Fibroblast of skin of abdomen (primary cell): ENCODE data around the gene CRY2.

Experiments used
- DNase-seq: peaks from one replicate; pipeline ENCODE4 v3.0.0-alpha.2; 2013

Gene CRY2

DNA sequence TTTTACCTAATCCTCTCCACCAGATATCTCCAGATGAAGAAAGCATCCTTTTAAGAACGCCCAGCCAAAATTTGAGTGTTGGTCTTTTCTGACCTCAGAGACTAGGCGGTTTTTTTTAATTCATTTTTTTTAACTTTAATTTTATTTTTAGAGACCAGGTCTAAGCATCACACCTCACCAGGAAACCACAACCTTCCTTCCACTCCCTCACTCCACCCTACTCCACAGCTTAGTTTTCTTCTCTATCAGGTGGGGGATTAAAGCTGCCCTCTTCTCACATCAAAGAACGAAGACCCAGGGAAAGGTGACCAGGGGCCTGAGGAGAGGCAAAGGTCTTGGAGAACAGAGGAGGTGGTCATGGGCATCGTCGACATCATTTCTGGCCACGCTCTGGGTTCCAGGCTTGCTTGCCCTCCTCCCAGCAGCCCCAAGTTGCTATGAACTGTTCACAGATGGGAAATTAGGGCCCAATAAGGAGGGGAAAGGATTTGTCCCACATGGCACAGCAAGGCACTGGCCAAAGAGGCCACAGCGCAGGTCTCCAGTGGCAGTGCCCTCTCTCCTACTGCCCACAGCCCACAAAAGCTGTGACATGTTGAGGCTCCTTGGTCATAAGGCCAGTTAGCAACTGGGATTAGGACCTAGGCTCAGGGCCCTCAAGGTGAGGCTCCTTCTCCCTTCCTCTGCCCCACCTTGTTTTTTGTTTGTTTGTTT, 71.8 kb downstream of the CRY2 start:
- DNase-seq = no peak

DNA sequence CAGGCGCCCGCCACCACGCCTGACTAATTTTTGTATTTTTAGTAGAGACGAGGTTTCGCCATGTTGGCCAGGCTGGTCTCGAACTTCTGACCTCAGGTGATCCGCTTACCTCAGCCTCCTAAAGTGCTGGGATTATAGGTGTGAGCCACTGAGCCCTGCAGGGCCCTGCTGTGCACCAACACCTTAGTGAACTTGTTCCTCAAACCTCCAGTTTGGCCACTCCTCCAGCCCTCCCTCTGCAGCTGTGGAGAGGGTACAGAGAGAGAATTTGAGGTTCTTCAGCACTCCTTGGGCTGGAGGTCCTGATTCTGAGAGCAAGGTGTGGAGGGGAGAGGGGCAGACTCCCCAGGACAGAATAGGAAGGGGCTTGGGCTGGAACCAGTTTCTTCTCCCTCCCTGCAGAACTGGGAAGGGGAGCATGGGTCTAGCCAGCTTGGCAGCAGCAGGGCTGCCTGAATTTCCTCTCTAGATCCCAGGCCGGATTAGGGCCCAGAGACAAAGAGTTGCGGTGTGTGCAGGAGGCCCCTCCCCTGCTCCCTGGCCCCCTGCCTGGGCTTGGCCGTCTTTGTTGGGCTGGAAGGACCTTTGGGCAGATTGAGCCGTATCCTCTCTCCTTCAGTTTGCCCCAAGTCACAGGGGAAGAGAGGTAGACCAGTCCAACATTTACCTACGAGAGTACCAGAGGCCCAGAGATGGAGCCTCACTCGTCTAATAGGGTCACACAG, 72.7 kb downstream of the CRY2 start:
- no peak for DNase-seq

DNA sequence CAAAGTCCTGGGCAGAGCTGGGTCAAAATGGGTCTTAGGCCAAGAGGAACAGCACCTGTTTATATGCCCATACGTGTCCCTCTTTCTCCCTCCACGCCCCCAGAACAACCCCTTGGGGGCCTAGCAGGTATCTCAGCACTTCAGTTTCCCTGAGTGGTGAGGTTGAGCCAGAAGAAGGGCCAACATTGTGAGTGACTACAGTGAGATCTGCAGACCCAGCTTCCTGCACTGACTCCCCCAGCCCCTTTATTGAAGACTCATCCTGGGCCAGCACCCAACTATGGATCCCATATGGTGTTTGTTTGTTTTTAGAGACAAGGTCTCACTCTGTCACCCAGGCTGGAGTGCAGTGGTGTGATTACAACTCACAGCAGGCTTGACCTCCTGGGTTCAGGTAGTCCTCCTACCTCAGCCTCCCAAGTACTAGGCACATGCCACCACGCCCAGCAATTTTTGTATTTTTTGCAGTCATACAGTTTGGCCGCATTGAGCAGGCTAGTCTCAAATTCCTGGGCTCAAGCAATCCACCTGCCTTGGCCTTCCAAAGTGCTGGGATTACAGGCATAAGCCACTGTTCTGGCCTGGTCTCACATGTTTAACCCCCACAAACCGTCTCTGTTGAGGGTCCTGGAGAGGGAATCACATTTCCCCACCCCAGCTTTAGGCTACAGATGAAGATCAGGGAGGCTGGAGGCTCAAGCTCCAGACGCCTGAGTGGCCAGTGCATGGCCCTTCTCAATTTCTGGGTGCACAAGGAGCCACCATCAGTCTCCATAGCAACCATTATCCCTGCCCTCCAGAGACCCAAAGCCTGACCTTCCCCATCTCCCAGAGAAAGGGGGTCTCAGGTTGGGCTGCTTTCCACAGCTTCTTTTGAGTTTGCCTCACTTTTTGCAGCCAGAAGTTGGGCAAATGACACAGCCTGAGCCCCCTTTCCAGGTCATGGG, 73.5 kb downstream of the CRY2 start:
- no peak for DNase-seq

DNA sequence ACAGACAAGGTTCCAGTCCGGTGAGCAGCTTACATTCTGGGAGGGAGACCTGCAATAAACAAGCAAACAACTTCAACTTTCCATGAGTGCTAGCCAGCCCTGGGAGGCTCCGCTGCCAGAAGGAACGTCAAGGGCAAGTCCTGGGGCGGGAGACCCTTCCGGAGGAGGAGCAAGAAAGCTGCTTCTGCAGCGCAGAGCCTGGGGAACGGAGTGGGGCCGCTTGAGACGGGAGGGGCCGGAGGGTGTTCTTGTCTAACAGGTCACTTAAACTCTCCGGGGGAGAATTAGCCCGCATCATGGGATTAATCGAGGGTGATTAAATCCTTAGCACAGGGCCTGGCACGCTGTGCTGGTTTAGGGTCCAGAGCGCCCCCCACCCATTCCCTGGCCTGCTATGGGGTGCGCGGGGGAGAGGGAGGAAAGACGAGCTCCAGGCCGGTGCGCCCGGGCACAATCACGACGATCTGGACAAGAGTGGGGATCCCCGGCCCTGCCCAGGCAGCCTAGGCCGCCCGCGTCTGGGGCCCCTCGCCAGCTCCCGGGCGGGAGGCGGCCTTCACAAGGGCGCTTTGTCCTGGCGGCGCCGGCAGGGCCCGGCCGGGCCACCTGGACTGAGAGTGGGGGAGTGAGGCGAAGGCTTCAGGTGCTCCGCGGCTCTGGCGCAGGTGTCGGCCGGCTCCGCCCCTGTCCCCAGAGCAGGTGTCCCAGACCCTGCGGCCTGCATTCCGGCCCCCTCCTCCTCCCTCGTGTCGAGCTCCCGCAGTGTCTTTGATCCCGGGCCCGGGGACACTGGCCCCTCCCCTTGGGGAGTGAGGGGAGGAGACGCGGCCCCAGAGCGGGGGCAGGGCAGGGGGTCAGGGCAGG, 74.5 kb downstream of the CRY2 start:
- no peak for DNase-seq

DNA sequence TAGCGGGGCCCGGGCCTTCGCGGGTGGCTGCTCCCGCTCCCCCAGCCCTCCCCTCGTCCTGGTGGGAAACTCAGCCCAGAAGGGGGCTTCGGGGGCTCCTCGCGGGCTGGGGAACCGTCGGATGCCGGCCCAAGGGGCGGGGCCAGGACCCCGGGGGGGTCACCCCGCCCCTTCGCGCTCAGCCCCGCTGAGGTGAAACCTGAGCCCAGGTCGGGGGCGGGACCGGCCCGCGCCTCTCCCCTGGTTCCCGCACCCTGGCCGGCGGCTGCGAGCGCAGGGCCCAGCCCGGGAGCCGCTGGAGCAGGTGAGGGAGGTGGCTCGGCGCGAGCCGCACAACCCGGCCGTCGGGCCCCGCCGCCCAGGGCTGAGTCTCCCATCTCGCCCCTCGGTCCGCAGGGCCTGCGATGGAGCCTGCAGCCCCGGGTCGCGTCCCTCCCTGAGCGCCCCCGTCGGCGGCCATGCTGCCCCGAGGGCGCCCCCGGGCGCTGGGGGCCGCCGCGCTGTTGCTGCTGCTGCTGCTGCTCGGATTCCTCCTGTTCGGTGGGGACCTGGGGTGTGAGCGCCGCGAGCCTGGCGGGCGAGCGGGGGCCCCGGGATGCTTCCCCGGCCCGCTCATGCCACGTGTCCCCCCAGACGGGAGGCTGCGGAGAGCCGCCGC, 75.3 kb downstream of the CRY2 start, which contains the start of gene LARGE2:
Gene LARGE2, plus strand, starts transcription at position 232 of the 658 bp plus-strand sequence. Its CDS starts 227 bp downstream, at position 459.
- no peak for DNase-seq

DNA sequence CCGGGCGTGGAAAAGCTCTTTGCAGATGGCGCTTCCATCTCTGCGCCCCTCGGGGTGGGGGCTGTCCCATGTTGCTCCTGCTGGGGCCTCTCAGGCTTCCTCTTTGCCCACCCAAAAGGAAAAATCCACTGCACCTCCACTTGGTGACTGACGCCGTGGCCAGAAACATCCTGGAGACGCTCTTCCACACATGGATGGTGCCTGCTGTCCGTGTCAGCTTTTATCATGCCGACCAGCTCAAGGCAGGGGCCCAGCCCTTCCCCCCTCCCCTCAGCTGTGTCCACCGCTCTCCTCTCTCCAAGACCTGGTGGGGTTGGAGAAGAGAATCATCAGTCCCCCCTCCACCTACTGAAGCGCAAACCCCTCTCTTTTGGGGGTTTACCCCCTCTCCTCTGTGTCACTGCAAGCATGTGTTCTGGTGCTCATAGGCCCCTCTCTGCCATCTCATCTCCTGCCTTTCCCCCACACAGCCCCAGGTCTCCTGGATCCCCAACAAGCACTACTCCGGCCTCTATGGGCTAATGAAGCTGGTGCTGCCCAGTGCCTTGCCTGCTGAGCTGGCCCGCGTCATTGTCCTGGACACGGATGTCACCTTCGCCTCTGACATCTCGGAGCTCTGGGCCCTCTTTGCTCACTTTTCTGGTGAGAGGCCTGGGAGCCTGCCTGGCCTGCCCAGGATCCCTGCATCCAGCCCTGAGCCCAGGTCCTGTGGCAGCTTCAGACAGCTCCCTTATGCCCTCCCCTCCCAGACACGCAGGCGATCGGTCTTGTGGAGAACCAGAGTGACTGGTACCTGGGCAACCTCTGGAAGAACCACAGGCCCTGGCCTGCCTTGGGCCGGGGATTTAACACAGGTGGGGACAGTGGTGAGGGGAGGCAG, 77.0 kb downstream of the CRY2 start:
- DNase-seq = no peak

DNA sequence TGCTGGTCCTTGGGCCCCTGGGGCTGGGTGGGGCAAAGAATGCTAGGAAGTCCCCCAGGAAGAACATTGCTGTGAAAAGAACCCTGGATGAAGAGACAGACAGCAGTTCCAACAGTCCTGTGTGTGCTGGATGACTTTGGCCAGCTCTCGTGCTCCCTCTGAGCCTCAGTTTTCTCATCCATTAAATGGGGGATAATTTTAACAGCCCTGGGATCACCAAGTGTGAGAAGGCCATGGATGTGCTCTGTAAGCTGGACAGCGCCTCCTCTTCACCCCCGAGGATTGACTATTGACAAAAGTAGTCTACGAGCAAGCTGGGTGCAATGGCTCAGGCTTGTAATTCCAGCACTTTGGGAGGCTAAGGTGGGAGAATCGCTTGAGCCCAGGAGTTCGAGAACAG, 77.7 kb downstream of the CRY2 start:
- DNase-seq = no peak

DNA sequence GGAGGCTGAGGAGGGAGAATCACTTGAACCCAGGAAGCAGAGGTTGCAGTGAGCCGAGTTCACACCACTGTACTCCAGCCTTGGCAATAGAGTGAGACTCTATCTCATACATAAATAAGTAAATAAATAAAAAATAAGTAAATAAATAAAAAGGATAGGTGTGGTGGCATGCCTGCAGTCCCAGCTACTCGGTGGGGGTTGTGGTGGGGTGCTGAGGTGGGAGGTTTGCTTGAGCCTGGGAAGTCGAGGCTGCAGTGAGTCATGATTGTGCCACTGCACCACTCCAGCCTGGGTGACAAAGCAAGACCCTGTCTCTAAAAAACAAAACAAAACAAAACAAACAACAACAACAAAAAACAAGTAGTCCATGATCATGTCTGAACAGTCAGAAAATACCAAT, 78.3 kb downstream of the CRY2 start:
- no peak for DNase-seq

DNA sequence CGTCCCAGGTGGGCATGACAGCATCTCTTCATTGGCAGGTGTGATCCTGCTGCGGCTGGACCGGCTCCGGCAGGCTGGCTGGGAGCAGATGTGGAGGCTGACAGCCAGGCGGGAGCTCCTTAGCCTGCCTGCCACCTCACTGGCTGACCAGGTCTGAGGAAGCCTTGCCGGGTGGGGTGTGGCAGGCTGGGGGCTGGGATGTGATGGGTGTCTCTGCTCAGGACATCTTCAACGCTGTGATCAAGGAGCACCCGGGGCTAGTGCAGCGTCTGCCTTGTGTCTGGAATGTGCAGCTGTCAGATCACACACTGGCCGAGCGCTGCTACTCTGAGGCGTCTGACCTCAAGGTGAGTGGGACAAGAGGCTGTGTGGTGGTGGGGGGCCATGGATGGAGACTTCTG, 78.7 kb downstream of the CRY2 start:
- no peak for DNase-seq

DNA sequence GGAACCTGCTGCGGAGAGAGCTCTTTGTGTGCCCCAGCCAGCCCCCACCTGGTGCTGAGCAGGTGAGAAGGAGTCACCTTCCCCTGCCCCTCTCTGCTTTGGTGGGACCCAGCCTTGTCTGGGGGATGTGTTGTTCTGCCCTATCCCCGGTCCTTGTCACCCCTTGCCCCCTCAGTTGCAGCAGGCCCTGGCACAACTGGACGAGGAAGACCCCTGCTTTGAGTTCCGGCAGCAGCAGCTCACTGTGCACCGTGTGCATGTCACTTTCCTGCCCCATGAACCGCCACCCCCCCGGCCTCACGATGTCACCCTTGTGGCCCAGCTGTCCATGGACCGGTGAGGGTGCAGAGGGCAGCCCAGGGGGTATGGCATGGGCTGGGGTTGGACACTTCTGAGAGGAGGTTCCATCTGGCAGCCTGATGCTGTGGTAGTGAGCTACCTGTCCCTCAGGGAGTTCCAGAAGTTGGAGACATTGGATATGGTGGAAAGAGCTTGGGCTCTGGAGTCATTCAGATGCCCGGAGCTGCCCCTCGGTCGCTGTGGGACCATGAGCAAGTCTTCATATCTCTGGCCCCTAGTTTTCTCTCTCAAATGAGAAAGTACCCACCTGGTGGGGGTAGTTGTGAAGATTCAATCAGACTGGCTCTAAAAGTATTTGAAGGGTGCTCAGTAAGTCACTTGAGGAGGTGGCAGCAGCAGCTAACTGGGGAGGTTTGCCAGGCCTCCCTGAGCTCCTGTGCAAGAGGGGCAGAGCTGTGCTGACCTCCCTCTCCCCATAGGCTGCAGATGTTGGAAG, 79.5 kb downstream of the CRY2 start:
- DNase-seq = no peak

DNA sequence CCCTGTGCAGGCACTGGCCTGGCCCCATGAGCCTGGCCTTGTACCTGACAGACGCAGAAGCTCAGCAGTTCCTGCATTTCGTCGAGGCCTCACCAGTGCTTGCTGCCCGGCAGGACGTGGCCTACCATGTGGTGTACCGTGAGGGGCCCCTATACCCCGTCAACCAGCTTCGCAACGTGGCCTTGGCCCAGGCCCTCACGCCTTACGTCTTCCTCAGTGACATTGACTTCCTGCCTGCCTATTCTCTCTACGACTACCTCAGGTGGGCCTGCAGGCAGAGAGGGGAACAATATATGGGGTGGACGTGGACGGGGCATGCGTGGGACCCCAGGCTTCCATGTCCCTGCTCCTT, 80.0 kb downstream of the CRY2 start:
- no peak for DNase-seq

DNA sequence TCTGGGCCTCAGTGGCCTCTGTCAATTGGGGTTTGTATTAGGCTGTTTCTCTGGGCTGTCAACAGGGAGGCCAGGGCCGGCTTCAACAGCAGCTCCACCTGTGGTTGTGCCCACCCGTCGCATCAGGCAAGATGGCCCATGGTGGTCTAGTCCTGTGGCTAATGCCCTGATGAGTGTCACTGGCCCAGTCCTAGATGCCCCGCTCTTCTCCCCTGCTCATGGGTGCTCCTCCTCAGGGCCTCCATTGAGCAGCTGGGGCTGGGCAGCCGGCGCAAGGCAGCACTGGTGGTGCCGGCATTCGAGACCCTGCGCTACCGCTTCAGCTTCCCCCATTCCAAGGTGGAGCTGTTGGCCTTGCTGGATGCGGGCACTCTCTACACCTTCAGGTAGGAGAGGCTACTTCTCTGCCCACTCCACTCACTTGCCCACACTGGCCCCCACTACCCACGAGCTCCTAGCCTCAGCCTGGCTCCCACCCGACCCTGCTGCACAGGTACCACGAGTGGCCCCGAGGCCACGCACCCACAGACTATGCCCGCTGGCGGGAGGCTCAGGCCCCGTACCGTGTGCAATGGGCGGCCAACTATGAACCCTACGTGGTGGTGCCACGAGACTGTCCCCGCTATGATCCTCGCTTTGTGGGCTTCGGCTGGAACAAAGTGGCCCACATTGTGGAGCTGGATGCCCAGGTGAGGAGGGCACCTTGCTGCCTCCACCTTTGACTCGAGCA, 80.6 kb downstream of the CRY2 start:
- DNase-seq = no peak

DNA sequence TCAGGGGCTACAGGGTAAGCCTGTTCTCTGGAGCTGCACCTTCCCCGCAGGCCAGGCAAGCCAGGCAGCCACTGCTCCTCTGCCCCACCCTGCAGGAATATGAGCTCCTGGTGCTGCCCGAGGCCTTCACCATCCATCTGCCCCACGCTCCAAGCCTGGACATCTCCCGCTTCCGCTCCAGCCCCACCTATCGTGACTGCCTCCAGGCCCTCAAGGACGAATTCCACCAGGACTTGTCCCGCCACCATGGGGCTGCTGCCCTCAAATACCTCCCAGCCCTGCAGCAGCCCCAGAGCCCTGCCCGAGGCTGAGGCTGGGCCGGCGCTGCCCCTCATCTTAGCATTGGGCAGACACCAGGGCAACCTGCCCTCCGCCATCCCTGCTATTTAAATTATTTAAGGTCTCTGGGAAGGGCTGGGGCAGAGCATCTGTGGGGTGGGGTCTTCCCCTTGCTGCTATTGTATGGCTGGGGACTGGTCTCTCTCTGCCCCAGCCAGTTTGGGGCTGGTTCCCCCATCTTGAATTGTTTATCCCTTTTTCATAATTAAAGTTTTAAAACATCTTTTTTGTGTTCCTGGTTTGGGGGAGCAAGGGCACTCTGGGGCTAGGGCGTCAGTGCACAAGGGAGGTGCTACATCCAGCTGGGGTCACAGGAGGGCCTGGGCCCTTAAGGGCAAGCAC, 81.4 kb downstream of the CRY2 start:
- DNase-seq = no peak

DNA sequence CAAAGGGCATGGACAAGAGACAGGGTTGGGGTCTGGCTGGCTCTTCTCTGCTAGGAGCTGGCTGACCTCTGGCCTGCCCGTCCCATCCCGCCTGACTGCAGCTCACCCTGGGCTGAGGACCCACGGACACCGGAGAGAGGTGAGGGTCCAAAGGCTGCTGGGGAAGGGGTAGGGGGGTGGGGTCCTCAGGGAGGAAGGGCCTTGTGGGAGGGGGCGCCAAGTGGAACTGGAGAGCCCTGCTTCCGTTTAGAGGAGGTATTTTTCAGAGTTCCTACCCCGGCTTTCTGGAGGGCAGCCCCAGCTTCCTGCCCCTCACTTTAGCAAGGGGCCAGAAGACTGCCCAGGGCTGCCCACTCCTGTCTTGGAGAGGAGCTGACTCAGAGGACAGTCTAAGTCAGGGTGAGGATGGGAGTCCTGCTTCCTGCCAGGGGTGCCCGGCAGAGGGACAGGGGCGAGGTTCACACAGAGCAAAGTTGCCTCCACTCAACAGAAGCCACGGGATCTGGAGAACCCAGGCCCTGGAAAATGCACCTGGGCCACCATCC, 82.3 kb downstream of the CRY2 start:
- DNase-seq = no peak

DNA sequence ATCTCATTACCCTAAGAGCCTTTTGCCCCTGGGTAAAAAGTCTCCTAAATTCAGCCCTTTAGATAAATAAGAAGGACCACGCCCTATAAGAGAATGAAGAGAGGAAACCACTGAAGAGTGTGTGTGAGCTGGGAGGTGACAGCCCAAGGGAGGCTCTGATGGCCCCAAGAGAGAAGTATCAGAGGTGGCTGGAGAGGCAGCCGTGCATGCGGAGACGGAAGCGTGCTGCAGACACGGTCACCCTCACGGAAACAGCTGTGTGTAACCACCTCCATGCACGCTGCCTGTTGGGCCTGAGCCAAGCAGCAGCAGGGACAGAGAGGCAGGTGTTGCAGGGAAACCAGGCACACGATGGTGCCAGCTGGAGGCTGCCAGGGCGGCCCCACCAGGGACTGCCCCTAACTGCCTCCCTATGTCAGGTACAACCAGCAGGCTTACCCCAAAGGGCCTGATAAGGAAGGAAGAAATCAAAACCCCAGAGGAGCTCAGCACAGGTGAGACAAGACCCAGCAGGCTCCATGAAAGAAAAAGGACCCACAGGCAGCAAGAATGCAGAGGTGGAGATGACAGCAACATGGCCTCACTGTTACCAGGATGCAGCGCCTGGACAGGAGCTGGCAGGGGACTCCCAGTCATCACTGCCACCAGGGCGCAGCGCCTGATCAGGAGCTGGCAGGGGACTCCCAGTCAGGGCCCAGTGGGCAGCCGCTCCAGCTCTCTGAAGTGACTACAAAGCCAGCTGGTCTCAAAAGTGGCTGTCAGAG, 82.9 kb downstream of the CRY2 start:
- no peak for DNase-seq

DNA sequence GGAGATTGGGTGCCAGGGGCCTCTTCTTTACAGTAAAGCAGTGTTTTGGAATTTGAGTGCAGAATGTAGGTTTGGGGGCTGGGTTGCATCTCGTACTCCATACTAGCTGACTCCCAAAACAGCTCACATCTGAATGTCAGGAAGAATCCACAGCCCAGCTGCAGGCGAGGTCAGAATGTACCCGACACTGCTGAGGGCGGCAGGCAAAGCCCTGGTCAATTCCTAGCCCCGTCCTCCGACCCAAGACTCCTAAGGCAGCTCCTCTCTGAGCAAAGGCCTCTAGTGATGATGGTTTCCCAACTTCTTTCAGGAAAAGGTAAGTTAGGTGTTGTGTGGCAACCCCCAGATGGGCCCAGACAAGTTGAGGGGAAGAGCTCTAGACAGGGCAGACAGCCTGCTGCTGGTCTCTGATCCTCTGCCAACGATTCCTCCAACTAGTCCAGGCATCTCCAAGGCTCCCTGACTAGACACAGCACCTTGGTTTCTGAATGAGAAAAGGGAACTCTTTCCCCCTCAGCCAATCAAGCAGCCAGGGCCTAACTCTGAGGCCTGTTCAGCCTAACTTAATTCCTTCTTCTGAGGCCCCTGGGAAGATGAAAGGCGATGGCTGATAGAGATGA, 83.8 kb downstream of the CRY2 start:
- no peak for DNase-seq

DNA sequence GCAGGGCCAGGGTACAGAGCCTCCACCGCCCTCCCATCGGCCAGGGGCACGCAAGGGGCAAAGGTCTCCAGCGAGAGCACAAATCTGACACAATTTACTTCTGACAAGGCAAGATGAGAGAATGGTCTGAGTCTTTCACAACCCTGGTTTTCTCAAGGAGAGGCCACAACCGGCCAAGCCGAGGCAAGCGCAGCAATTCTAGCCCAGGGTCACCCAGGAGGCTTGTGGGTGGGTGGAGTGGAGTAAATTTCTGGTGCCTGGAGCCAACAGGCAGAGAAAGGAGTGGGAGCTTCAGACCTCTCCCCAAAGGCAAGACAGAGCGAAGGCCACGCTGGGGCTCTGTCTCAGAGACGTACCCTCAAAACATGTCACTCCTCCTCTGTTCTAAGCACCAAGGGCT, 84.5 kb downstream of the CRY2 start:
- DNase-seq = no peak
